ENCODE measurements around the gene IFNL2.

IFNL2 gene

DNA sequence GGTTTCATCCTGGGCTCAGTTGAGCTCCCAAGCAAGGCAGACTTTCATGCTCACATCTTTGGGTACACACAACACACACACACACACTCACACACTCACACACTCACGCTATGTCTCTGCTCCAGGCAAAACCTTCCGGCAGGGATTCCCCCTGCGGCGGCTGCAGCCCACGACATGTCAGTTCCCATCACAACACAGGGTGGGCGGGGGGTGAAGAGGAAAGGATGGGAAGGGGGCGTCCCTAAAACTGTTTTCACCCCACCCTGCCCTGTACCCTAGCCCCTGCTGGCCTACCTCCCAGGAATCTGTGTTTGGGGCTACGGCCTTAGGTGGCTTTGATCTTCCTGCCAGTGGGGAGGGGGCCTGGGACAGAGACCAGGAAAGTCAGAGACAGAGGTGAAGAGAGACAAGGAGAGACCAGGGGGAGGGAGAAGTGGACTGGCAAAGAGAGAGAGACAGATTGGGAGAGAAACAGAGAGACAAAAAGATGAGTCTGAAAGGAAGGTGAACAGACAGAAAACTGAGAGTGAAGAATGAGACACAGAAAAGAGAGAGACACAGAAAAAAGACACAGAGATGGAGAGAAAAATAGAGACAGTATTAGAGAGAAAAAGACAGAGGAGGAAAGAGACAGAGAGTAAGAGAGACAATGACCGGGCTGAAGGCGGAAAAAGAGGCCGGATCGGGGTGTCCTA, 48.6 kb downstream of the IFNL2 start:
- TF ChIP-seq CTCF (IDR thresholded peaks at IDR 0.05) = no peak
- DNase-seq = no peak
- Histone ChIP-seq H3K4me1 (peaks cover 0 to 13% (median 5%) of the 10 kb centered on the region in 4 donors), H3K27ac (no peak overlapping the region), H3K4me3 (no peak overlapping the region), H3K27me3 (peaks cover 0 to 52% of the 10 kb centered on the region in 2 donors), H3K9me3 (no peaks in the 10 kb centered on the region), H3K36me3 (peaks cover 0 to 14% (median 0%) of the 10 kb centered on the region in 3 donors)
- intact Hi-C loops (cut with DNase I; ENCODE audit: low total_unique reads) = no loop called here

GRCh38 chr19:39317476-39317875, 49.3 kb downstream of the IFNL2 start:
- H3K9me3 ChIP-seq = no peaks in the 10 kb centered on the region
- peaks cover 0 to 47% of the 10 kb centered on the region in 2 donors for H3K27me3 ChIP-seq
- intact Hi-C loops (cut with DNase I; ENCODE audit: low total_unique reads) = no loop called here
- no peak for TF ChIP-seq CTCF (IDR thresholded peaks at IDR 0.05)
- no peak overlapping the region for H3K4me3 ChIP-seq
- DNase-seq = no peak
- H3K27ac ChIP-seq = no peak overlapping the region
- H3K36me3 ChIP-seq = peaks cover 0 to 14% (median 0%) of the 10 kb centered on the region in 3 donors
- H3K4me1 ChIP-seq = peaks cover 0 to 13% (median 5%) of the 10 kb centered on the region in 4 donors

- intact Hi-C loops (cut with DNase I; ENCODE audit: low total_unique reads) = no loop called here
- no peak for DNase-seq
- H3K27ac ChIP-seq = no peak overlapping the region
- no peaks in the 10 kb centered on the region for H3K9me3 ChIP-seq
- H3K27me3 ChIP-seq = peaks cover 0 to 45% of the 10 kb centered on the region in 2 donors
- peaks cover 0 to 13% (median 5%) of the 10 kb centered on the region in 4 donors for H3K4me1 ChIP-seq
- no peak for TF ChIP-seq CTCF (IDR thresholded peaks at IDR 0.05)
- H3K4me3 ChIP-seq = no peak overlapping the region
- peaks cover 0 to 14% (median 0%) of the 10 kb centered on the region in 3 donors for H3K36me3 ChIP-seq
Observed at GRCh38 chr19:39318071-39318470, 49.9 kb downstream of the IFNL2 start.

DNA sequence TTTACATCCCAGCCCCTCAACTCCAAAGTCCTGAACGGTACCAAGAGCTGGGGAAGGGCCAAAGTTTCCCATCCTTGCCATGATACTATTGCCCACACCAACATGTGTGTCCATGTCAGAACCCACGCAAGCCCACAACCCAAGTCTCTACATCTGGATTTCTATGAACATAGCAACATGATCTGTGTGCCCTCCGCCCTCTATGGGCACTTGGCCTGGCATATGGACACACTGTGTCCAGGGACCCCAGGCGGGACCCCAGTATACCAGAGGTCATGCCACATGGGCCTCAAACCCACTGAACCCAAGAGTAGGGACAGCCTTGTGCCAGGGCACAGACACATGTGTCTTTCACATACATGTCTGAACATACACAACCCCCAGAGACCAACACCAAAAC, 50.5 kb downstream of the IFNL2 start:
- no peak for TF ChIP-seq CTCF (IDR thresholded peaks at IDR 0.05)
- Histone ChIP-seq H3K4me1 (peaks cover 0 to 13% (median 5%) of the 10 kb centered on the region in 4 donors), H3K27ac (no peak overlapping the region), H3K4me3 (no peak overlapping the region), H3K9me3 (no peaks in the 10 kb centered on the region), H3K27me3 (peaks cover 0 to 43% of the 10 kb centered on the region in 2 donors), H3K36me3 (peaks cover 0 to 14% (median 0%) of the 10 kb centered on the region in 3 donors)
- intact Hi-C loops (cut with DNase I; ENCODE audit: low total_unique reads) = no loop called here
- no peak for DNase-seq

- H3K27ac ChIP-seq = no peak overlapping the region
- peaks cover 0 to 8% (median 0%) of the 10 kb centered on the region in 3 donors for H3K36me3 ChIP-seq
- H3K9me3 ChIP-seq = no peaks in the 10 kb centered on the region
- peaks cover 0 to 13% (median 5%) of the 10 kb centered on the region in 4 donors for H3K4me1 ChIP-seq
- no peak for DNase-seq
- intact Hi-C loops (cut with DNase I; ENCODE audit: low total_unique reads) = no loop called here
- H3K27me3 ChIP-seq = peaks cover 0 to 37% of the 10 kb centered on the region in 2 donors
- TF ChIP-seq CTCF (IDR thresholded peaks at IDR 0.05) = no peak
- H3K4me3 ChIP-seq = no peak overlapping the region
Observed at GRCh38 chr19:39319098-39319891, 51.1 kb downstream of the IFNL2 start.
